Breast epithelium (tissue), 3 donors: ENCODE measurements around the gene PPP1R2.

Source experiments
- CTCF ChIP-seq, 3 donors: fragments of 450-650 bp; IDR thresholded peaks; one replicate each; pipeline ENCODE4 v1.5.1; 2016 to 2017; ENCODE audit warnings: antibody characterized with exemption in 3 of 3, mild to moderate bottlenecking in 3 of 3, moderate library complexity in 3 of 3
- POLR2A ChIP-seq: fragments of 450-650 bp; IDR thresholded peaks from one replicate; pipeline ENCODE4 v1.6.1; 2016; ENCODE audit warnings: antibody characterized with exemption, mild to moderate bottlenecking, moderate library complexity
- POLR2AphosphoS5 ChIP-seq, 3 donors: sonication (generic); formaldehyde crosslinking; IDR thresholded peaks; one replicate each; pipeline ENCODE4 v1.6.1; 2017; ENCODE audit warnings: antibody characterized with exemption in 3 of 3

GRCh38 chr3:195467641-195468390 is 75.3 kb downstream of the PPP1R2 start:
- TF ChIP-seq CTCF (IDR thresholded peaks at IDR 0.05) (no peak), POLR2A (no peak), POLR2AphosphoS5 (IDR thresholded peaks at IDR 0.05) (no peak)
